Stimulated activated CD8-positive, alpha-beta memory T cell treated with anti-CD3 and anti-CD28 coated beads, Interleukin-12 subunit alpha, Interleukin-12 subunit beta, amount 100 ng/mL, for 4 hours (primary cell): ENCODE data around the gene CDK6.

Source experiments
- DNase-seq: peaks from one replicate; pipeline ENCODE4 v3.0.0-alpha.2; 2020; ENCODE audit warnings: low read depth

CDK6 gene

DNA sequence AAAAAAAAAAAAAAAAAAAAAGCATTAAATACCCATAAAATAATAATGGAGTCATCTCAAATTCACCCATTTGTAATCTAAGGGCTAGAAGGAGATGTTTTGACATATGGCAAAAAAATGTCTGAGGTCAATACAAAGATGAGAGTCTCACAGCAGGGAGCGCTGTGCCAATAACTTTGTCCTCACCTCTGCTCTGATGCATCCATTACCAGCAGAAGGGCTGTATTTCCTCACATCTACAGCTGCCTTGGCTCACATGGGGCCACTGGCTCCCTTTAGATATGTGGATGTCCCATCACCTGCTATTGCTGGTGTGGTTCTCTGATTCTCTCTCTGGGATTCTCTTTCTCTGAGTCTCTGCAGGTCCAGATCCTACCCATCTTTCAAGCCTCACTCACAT is 155.9 kb downstream of the CDK6 start:
- DNase-seq, result no peak

DNA sequence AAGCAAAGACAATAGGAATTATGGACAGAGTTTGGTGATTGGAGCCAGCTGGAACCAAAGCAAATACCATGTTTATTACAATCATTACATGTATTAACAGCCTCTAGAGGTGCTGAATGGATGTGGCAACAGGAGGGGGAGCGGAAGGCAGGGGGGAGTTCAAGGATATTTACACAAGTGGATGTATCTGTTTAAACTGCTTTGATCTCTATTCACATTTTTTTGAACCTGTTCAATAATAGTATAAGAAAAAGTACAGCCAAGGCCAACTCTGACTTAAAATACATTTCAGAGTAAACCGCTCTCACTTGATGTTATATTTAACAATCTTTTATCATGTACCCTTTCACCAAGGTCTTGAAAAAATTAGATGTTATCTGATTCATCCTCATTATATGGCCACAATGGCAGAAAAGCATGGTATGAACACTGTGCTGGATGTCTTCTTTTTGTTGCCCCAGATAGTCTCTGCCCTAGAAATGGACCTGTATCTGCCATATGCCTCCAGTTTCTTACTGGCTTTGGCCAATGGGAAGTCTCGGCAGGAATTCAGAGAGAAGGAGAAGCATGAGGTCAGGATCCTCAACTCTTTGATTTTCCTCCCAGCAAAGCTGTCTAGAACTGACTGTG is 158.0 kb downstream of the CDK6 start:
- no peak for DNase-seq

DNA sequence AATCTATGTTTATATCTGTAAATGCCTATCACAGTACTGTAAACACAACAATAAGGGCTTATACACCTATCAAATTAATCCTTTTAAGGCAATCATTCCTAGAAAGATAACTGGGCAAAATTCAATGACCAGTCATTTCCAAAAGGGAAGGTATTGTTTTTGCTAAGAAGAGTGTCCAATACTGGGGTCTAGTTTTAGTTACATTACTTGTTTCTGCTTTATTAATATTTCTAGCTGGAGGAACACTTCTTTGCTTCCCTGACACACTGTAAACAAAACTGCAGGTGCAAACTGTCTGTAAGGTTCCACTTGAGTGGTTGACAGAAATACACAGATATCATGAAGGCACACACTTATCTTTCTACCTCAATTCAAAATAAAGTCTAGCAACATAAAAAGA is 162.0 kb downstream of the CDK6 start:
- DNase-seq, result no peak

DNA sequence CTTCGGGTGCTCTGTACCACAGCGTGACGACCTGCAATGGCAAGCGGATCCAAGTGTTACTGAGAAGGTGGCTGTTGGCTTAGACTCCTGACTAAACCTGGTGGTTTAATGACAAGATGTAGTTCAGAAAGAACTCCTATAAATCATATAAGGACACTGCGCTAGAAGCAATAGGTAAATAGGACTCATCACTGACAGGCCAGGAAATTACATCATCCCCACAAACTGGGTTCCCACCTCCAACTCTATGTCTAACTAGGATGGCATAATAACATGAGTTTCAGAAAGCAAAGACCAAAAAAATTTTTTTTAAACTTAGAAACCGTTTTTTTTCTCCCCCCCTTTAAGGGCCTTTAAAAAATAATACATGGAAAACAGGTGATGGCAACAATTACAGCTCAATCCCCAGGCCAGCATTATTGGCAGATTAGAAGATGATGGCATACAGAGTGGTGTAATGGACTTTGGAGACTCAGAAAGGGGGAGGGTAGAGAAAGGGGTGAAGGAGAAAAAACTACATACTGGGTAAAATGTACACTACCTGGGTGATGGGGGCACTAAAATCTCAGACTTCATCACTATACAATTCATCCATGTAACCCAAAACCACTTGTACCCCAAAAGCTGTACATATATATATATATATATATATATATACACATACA is 164.7 kb downstream of the CDK6 start:
- no peak for DNase-seq

DNA sequence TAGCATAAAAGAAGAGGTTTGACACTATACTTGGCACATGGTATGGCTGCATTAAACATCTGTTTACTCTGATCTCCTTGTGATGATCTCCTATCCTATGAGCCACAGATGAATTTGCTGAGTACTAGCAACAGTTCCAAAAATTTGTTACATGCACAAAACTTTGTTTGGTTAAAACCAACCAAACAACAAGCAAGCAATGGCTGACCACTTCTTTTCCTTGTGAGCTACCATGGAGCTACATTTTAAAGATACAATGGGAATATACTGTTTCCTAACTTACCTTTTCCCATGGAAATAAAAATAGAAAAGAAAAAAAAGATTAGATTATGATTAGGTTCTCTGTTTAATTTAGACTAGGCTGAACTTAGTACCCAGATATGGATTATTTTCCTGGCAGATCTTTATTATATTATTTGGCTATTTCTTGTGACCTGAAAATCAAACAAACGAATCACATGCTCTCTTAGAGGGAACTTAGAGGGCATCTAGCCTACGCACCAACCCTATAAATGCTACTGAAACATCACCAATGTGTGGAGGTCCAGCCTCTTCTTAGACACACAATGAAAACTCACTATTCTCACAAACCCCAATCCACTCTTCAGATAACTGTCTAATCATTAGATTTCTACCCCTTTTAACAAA is 166.0 kb downstream of the CDK6 start:
- no peak for DNase-seq

DNA sequence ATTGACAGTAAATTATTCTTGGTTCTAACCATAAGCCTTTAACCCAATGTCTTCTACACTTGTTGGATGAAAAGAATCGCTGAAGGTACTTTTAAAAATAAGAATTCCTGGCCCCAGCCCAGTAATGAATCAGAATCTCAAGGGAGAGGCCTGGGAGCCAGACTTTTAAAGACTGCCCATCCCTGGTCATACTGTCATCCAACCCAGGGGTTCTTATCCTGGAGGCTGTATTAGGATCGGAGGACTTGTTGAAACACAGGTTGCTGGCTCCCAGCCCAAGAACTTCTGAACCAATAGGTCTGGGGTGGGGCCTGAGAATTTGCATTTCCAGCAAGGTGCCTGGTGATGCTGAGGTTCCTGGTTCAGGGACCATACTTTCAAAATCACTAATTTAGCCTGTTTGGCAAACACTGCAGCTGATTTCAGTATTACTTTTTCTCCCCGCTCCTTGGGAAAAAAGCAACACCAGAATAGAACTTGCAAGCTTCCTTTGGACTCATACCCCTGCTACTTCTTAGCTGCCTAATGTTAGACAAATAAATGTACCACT is 166.7 kb downstream of the CDK6 start:
- DNase-seq, result no peak

DNA sequence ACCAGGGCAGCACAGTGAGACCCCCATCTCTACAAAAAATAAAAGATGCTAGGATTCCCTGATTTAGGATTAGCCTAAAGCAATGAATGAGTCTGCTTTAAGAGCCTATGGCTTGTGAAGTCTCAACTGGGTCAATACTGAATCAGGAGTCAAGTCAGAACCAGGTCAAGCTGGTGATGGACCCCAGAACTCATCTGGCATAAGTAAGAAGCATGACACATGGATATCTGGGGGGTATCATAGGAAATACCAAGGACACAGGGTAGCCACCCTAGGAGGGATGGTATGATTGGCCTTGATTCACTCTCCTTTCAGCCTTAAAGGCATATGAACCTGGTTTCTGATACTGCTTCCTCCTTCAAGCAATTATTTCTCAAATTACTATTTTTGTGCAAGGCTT is 167.8 kb downstream of the CDK6 start:
- DNase-seq, result no peak

DNA sequence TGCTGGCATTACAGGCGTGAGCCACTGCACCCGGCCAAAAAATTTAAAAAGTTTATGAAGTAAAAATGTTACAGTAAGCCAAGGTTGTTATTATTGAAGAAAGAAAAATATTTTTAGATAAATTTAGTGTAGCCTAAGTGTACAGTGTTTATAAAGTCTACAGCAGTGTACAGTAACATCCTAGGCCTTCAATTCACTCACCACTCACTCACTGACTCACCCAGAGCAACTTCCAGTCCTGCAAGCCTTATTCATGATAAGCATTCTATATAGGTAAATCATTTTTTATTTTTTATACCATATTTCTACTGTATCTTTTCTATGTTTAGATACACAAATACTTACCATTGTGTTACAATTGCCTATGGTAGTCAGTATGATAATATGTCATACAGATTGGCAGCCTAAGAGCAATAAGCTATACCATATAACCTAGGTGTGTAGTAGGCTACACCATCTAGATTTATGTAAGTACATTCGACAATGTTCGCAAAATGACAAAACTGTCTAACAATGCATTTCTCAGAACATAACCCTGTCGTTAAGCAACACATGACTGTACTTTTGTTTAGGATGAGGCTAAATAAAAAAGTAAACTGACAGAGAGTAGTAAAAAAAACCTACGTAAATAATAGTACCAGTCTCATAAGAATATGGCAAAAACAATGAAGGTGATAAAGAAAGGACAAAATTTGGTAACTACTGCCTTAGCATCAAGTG is 168.4 kb downstream of the CDK6 start:
- DNase-seq, result no peak

DNA sequence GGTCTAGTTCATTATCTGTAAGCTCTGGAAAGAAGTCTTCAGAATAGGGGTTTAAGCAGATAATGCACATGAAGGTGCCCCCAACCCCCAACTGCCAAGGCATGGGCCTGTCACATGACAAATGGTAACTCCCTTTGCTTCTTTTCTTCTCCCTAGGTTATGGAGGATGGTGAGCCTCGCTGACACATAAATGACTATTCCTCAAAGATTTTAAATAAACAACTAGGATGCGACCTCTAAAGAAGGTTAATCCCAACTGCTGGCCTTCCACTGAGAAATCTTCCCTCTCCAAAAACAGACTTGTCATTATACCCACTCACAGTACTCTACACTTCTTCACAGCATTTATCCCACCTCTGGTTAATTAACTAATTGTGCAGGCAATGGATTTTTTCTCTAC is 170.4 kb downstream of the CDK6 start:
- DNase-seq, result no peak

DNA sequence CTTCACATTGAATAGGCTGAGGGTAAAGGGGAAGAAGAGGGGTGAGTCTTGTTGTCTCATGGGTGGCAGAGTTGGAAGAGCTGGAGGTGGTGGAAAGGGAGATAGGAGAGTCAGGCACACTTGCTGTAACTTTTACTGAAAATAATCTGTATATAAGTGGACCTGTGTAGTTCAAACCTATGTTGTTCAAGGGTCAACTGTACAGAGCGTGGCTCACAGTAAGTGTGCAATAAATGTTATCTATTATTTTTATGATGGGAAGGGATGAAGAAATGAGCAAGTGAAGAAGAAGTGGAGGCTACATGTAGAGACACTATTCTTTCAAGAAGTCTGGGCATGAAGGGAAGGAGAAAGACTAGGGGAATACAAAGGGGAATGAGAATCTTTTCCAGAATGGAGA is 174.7 kb downstream of the CDK6 start:
- no peak for DNase-seq

DNA sequence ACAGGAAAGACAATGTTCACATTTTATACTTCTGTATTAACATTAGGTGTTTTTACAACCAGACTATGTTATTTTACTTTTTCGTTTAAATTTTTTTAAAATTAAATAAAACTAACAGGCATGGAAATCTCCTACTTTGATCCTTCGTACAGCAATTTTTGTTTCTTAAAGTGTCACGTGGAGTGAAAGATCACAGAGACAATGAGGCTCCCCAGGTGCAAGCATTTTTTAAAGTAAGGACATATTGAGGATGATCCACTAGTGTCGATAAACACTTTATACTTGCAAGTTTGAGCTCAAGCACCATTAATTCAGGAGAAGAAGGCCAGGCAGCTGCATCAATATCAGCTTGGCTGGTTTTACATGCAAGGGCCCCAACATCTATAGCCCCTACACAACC is 177.7 kb downstream of the CDK6 start:
- DNase-seq, result no peak

DNA sequence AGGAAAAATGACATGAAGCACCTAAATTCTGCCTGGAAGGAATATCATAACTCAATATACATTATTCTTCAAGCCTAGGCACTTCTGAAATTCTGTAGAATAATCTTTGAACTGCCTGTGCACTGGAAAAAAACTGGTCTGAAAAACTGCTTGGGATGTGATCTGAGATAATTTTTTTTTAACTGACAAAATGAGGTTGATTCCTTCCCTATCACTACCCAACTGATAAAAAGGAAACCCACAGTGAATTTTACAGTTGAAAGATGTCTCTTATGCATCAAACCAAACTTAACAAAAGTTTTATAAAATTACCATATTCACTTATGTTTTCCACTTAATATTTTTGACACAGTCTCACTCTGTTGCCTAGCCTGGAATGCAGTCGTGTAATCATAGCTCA is 179.0 kb downstream of the CDK6 start:
- no peak for DNase-seq

DNA sequence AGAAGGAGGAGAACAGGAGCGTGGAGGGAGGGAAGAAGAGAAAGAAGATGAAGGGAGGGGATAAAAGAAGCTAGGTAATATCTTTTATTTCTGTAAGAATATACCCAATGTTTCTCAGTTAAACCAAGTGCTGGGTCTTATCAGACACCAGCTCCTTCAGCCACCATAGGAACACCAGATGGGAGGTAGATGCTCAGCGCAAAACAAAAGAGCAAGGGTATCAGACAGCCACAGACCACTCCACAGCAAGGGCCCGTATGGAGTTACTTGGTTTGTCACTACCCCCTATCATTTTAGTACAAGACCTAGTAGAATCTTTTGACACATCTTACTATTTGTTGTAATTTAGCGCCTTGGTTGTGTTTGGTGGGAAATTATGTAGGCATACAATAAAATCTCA is 180.3 kb downstream of the CDK6 start:
- DNase-seq, result no peak

DNA sequence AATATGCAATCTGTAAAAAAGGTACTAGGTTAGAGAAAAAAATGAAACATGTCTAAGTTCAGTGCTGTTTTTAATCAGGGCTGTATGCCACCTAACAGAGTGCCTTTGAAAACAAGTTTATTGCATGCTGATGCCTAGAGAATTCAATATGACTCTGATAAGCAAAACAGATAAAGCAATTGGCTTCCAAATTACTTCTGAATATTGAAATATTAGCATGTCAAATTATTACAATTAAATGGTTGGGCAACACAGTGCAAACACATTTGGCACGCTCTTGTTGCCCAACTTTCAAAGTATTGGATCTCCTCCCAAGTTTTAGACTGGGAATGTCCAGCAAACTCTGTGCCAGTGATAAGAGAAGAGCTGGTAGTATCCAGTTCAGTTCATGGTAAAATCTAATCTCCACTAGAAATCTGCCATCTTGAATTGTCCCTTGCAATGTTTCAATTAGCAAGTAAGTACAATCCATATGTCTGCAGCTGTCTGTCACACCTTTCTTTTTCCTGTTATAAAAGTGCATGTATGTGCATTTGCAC is 181.0 kb downstream of the CDK6 start:
- DNase-seq, result no peak

DNA sequence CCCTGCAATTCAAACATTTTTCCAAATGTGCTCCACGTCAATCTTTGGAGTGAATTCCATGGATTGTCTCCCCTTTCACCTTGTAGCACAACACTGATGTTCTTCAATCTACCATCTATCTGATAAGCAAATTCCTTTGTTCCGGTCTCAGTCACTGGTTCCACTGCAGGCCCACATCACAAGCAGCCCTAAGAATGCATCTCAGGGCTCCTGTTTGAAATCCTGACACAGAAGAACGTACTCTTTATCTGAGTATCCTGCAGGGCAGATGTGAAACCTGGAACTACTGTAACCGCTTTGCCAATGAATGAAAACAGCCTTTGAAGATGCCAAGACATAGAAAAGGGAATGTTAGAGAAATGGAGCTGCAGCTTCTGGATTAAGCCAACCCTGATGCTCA is 183.2 kb downstream of the CDK6 start:
- DNase-seq, result no peak

DNA sequence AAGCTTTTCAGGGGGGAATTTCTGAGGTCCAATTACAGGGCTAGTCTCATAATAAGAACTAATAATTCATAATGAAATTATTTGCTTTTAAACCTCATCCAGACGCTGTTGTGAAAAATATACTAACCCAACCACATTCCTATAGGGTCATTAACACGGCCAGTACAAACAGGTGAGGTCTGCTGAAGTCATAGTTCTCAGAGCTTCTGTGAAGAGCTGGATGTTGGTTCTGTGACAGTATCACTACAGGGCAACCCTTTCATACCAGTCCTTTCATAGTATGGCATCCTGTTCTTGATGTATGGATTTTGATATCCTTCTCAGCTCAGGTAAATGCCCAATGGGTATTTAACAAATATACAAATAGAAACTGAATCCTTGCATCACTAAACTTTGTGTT is 183.8 kb downstream of the CDK6 start:
- DNase-seq, result no peak

DNA sequence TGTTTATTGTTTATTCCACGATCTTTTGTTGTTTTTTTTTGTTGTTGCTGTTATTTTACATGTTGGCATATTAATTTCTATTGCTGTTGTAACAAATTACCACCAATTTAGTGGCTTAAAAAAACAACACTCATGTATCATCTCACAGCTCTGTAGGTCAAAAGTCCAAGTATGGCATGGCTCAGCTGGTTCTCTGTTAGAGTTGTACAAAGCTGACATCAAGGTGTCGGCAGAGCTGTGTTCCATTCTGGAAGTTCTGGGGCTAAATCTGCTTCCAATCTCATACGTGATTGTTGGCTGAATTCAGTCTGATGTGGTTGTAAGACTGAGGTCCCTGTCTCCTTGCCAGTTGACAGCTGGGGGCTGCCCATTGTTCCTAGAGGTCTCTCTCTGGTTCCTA is 186.0 kb downstream of the CDK6 start:
- DNase-seq, result no peak

DNA sequence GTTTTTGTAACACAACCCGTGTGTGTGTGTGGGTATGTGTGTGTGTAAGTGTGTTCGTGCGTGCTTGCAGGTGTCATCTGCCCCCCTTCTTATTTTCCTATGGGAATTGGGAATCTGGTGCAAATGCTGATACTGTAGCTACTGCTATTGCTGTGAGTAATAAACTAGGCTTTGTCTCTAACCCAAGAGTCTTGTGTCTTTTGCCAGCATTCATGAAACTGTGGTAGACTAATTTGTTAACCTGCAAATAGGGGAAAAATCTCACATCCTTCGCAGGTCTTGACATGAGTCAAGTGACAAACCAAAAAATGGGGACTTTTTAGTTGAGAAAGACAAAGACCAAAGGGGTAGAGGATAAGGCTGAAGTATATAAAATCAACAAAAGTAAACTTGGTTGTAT is 188.3 kb downstream of the CDK6 start:
- no peak for DNase-seq

DNA sequence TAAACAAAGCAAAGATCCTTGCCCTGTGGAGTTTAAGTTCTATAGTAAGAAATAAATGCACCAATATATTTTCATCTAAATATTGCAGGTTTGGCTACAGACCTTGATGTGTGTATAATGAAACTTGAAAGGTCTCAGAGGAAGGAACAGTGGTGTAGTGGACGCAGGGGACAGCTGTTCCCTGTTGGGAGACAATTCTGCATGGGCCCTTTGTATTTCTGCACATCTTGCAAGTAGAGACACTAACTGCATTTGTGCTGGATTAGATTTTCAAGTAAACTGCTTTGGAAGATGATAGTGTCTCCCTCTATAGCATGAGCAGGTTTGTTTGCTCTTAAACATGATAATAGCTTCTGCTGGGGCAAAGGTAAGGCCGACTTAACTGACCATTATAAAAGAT is 188.7 kb downstream of the CDK6 start:
- DNase-seq, result no peak

DNA sequence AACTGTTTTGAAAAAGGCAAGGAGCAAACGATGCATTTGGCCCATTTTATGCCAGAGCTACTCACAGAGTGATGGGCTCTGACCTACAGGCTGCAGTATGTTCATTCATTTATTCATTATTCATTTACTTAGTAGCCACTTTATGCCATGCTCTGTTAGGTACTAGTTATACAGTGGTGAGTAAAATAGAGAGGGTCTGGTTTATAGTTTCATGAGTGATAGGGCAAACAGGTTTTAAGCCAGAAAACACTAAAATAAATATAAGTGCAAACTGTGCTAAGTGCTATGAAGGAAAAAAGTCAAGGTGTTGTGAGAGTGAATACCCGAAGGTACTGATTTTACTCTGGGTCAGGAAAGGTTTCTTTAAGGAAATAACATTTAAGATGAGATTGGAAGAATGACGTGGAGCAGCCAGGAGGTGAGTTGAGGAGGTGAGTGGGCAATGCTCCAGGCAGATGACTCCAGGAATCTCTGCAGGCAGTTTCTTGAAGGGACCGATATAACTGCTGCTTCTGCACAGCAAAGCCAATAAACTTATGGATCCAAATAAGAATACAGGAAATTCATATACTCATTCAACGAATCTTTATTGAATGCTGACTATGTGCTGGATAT is 189.3 kb downstream of the CDK6 start:
- no peak for DNase-seq

DNA sequence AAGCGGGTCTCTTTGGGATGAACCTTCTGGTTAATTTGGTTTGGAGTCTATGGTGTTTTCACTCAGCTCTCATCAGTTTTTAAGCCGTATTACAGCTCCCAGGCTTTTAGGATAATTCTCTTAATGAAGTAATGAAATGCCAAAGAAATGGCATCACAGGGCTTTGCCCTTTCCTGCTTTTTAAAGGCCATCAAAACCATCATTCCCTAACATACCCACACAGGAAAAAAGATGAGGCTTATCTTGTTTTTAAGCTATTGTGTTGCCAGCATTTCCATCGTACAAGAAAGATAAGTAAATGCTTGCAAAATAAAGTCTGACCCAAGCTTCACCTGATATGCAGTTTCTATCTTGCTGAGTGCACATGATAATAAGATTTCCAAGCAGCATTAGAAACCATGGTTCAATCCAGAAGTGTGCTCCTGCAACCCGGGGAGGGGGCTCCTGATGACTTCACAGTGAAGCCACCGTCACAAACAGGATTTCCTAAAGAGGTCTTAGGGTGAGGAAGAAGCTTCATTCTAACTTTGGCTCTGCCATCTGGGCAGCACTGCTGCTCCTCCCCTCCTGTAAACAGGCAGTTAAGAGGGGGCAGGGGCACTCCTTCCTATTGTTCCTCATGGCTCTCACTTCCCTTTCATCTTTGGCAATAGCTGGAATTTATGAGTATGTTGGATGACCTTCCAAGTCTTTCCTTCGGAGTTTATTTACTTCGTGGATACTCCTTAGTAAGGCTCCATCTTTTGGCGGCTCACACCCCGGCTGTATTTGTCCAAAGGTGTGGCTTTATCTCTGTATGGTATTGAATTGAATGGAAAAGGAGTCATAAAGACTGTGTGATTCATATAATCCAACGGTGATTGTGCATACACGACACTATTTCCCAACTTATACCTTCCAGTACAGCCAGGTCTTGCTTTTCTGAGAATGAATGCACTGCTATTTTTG is 191.0 kb downstream of the CDK6 start:
- no peak for DNase-seq
